MCF 10A (cell line): ENCODE measurements around the gene IL17REL. TPM values are rescaled to one million over a fixed set of nuclear protein-coding genes. Genes with fewer than 3 reads are reported as not detected.

Experiments used
- BruUV-seq: library from RNA; stranded (reverse); fragments of 400-500 nt; replicated peaks from 2 replicates; lab custom pipeline; 2021; lab: Mats Ljungman, UMichigan
- CTCF ChIA-PET: fragments of 300-600 bp; sonication (Branson Sonifier 250); formaldehyde crosslinking; extraction: SDS; loops from one replicate; lab custom pipeline; 2021; ENCODE audit warnings: antibody characterized with exemption, inconsistent platforms; lab: Yijun Ruan, JAX
- POLR2A ChIA-PET: fragments of 300-600, 350-650 bp; sonication (Branson Sonifier 250); formaldehyde crosslinking; extraction: SDS; loops from one replicate; lab custom pipeline; 2020; ENCODE audit warnings: antibody characterized with exemption, inconsistent platforms; lab: Yijun Ruan, JAX
- DNase-seq: peaks from one replicate; pipeline ENCODE4 v3.0.0-alpha.2; 2018; ENCODE audit not compliant: unreplicated experiment
- H3K27ac Mint-ChIP-seq: one replicate; pipeline ENCODE4 v1.8.0; 2022; ENCODE audit warnings: mild to moderate bottlenecking, low read depth, mixed read lengths; ENCODE audit not compliant: unreplicated experiment
- H3K27me3 Mint-ChIP-seq: one replicate; pipeline ENCODE4 v1.8.0; 2022; ENCODE audit warnings: mixed read lengths; ENCODE audit not compliant: insufficient read depth, unreplicated experiment
- H3K36me3 Mint-ChIP-seq: one replicate; pipeline ENCODE4 v1.8.0; 2022; ENCODE audit warnings: mild to moderate bottlenecking, moderate library complexity, mixed read lengths; ENCODE audit not compliant: insufficient read depth, unreplicated experiment
- H3K4me1 Mint-ChIP-seq: one replicate; pipeline ENCODE4 v1.8.0; 2022; ENCODE audit warnings: mixed read lengths; ENCODE audit not compliant: insufficient read depth, unreplicated experiment
- H3K4me3 Mint-ChIP-seq: one replicate; pipeline ENCODE4 v1.8.0; 2022; ENCODE audit warnings: mild to moderate bottlenecking, moderate library complexity, mixed read lengths; ENCODE audit not compliant: unreplicated experiment
- H3K9me3 Mint-ChIP-seq: one replicate; pipeline ENCODE4 v1.8.0; 2022; ENCODE audit warnings: mixed read lengths; ENCODE audit not compliant: unreplicated experiment
- CTCF ChIP-seq: fragments of 200-600 bp; IDR thresholded peaks from one replicate; pipeline ENCODE4 v1.8.0; 2022; ENCODE audit warnings: antibody characterized with exemption, mild to moderate bottlenecking; ENCODE audit not compliant: unreplicated experiment
- intact Hi-C: fragments of 100-400 bp; cut with micrococcal nuclease; formaldehyde crosslinking; loops from 2 replicates; pipeline ENCODE4 v1.14.1; 2022
- total RNA-seq: library from RNA; stranded (reverse); gene quantifications from 2 replicates; pipeline ENCODE4 v1.2.3, GENCODE V29; 2022

The IL17REL gene
- total RNA-seq, 1 experiment from 2014 or later = not detected

DNA sequence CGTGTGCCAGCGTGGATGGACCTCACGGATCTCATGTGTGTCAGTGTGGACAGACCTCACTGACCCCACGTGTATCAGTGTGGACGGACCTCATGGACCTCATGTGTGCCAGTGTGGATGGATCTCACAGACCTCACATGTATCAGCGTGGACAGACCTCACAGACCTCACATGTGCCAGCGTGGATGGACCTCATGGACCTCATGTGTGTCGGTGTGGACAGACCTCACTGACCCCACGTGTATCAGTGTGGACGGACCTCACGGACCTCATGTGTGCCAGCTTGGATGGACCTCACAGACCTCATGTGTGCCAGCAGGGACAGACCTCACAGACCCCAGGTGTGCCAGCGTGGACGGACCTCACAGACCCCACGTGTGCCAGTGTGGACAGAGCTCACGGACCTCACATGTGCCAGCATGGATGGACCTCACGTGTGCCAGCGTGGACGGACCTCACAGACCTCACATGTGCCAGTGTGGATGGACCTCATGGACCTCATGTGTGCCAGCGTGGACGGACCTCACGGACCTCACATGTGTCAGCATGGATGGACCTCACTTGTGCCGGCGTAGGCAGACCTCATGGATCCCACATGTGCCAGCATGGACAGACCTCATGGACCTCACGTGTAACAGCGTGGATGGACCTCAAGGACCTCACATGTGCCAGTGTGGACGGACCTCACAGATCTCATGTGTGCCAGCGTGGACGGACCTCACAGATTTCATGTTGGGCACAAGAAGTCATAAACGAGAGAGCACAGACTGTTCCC, 27.3 kb upstream of the IL17REL start:
- Mint-ChIP-seq H3K27ac (no peak overlapping the region), H3K27me3 (peaks cover 18% of the 10 kb centered on the region), H3K4me1 (no peaks in the 10 kb centered on the region), H3K36me3 (no peaks in the 10 kb centered on the region), H3K4me3 (no peak overlapping the region), H3K9me3 (no peaks in the 10 kb centered on the region)
- intact Hi-C loops = no loop called here
- ChIA-PET POLR2A (no interaction called here), CTCF (interaction anchor here (1.2 kb wide), 1 partner anchor 10 kb away, joined by 5 read pairs; no protein-coding TSS in a partner anchor)
- BruUV-seq = no TSS peak
- TF ChIP-seq CTCF = no peak
- DNase-seq = no peak

DNA sequence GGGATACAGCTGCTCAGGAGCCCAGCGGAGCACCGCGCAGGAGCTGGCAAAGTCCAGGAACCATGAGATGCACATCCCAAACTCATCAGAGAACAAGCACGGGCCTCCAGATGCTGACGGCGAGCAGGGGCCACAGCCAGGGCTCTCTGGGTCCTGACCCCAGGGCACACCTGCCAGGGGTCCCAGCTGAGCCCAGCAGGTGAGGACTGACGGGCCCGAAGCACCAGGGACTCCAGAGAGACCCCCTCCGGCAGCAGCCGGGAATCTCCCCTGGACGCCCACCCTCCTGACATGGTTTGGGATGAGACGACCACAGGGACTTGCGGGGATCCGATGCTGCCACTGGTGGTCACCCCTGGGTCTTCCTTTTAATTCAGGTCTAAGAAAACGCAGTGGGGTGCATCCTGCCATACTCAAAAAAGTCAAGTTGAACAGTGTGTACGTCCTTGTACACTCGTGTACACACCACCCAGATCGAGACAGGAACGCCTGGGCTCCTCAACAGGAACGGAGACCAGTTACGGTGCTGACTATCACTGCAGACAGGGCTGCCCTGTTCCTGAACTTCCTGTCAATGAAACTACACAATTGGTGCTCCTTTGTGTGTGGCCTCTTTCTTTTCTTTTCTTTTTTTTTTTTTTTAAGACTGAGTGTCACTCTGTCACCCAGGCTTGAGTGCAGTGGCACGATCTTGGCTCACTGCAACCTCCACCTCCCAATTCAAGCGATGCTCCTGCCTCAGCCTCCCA, 23.6 kb upstream of the IL17REL start:
- ChIA-PET POLR2A (no interaction called here), CTCF (interaction anchor here (0.9 kb wide), 1 partner anchor 105 kb away, joined by 3 read pairs; no protein-coding TSS in a partner anchor)
- no peaks in the 10 kb centered on the region for H3K4me1 Mint-ChIP-seq
- no peak overlapping the region for H3K4me3 Mint-ChIP-seq
- TF ChIP-seq CTCF = no peak
- no peak for DNase-seq
- H3K27me3 Mint-ChIP-seq = no peaks in the 10 kb centered on the region
- H3K9me3 Mint-ChIP-seq = no peaks in the 10 kb centered on the region
- no peaks in the 10 kb centered on the region for H3K36me3 Mint-ChIP-seq
- BruUV-seq = no TSS peak
- H3K27ac Mint-ChIP-seq = no peak overlapping the region
- intact Hi-C loops = no loop called here

- no peaks in the 10 kb centered on the region for H3K9me3 Mint-ChIP-seq
- H3K27me3 Mint-ChIP-seq = no peaks in the 10 kb centered on the region
- TF ChIP-seq CTCF = no peak
- no peak for DNase-seq
- ChIA-PET POLR2A (no interaction called here), CTCF (interaction anchor here (0.5 to 1.8 kb wide), 3 partner anchors 30 to 291 kb away, joined by 3 to 7 read pairs (median 6); no protein-coding TSS in a partner anchor)
- no peaks in the 10 kb centered on the region for H3K4me1 Mint-ChIP-seq
- no peak overlapping the region for H3K27ac Mint-ChIP-seq
- BruUV-seq = no TSS peak
- H3K36me3 Mint-ChIP-seq = no peaks in the 10 kb centered on the region
- no peak overlapping the region for H3K4me3 Mint-ChIP-seq
- intact Hi-C loops = no loop called here
Observed at GRCh38 chr22:50035131-50035881, 22.7 kb upstream of the IL17REL start.
